ENCODE data around the gene POLR3C.

POLR3C gene

GRCh38 chr1:145868232-145868631 is 44.2 kb downstream of the POLR3C start:
- no peak overlapping the region for H3K9ac ChIP-seq
- H3K4me1 ChIP-seq (ENCODE audit: low read depth, poor library complexity, severe bottlenecking): no peaks in the 10 kb centered on the region
- no peak overlapping the region for H3K4me2 ChIP-seq
- no peaks in the 10 kb centered on the region for H3K79me2 ChIP-seq (ENCODE audit: insufficient read depth, low read depth)
- no peaks in the 10 kb centered on the region for H3K36me3 ChIP-seq (ENCODE audit: insufficient read depth)
- no peaks in the 10 kb centered on the region for H4K20me1 ChIP-seq (ENCODE audit: insufficient read depth)
- no peak overlapping the region for H3K27ac ChIP-seq
- no peak overlapping the region for H3K4me3 ChIP-seq (IDR thresholded peaks at IDR 0.05; ENCODE audit: insufficient read depth, low read depth, low read length)
- TF ChIP-seq, protein P1, sequence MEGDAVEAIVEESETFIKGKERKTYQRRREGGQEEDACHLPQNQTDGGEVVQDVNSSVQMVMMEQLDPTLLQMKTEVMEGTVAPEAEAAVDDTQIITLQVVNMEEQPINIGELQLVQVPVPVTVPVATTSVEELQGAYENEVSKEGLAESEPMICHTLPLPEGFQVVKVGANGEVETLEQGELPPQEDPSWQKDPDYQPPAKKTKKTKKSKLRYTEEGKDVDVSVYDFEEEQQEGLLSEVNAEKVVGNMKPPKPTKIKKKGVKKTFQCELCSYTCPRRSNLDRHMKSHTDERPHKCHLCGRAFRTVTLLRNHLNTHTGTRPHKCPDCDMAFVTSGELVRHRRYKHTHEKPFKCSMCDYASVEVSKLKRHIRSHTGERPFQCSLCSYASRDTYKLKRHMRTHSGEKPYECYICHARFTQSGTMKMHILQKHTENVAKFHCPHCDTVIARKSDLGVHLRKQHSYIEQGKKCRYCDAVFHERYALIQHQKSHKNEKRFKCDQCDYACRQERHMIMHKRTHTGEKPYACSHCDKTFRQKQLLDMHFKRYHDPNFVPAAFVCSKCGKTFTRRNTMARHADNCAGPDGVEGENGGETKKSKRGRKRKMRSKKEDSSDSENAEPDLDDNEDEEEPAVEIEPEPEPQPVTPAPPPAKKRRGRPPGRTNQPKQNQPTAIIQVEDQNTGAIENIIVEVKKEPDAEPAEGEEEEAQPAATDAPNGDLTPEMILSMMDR (conservative IDR thresholded peaks at IDR 0.05; ENCODE audit: low read depth, low read length): no peak
- H3K27me3 ChIP-seq (ENCODE audit: insufficient read depth, low read depth): no peaks in the 10 kb centered on the region; the same call in 1 of the 2 replicates
- no peak overlapping the region for H2AFZ ChIP-seq (ENCODE audit: low read depth)

GRCh38 chr1:145871994-145872924 is 48.3 kb downstream of the POLR3C start:
- no peaks in the 10 kb centered on the region for H3K79me2 ChIP-seq (ENCODE audit: insufficient read depth, low read depth)
- H3K27ac ChIP-seq: no peak overlapping the region
- H3K36me3 ChIP-seq (ENCODE audit: insufficient read depth): no peaks in the 10 kb centered on the region
- H3K4me1 ChIP-seq (ENCODE audit: low read depth, poor library complexity, severe bottlenecking): no peaks in the 10 kb centered on the region
- H2AFZ ChIP-seq (ENCODE audit: low read depth): no peak overlapping the region
- no peak overlapping the region for H3K4me2 ChIP-seq
- H4K20me1 ChIP-seq (ENCODE audit: insufficient read depth): no peaks in the 10 kb centered on the region
- H3K27me3 ChIP-seq (ENCODE audit: insufficient read depth, low read depth): peaks cover 9% of the 10 kb centered on the region; the same call in 1 of the 2 replicates
- TF ChIP-seq, protein P1 (conservative IDR thresholded peaks at IDR 0.05; ENCODE audit: low read depth, low read length): no peak
- no peak overlapping the region for H3K4me3 ChIP-seq (IDR thresholded peaks at IDR 0.05; ENCODE audit: insufficient read depth, low read depth, low read length)
- H3K9ac ChIP-seq: no peak overlapping the region

- H3K27me3 ChIP-seq (ENCODE audit: insufficient read depth, low read depth): peaks cover 9% of the 10 kb centered on the region; the same call in 1 of the 2 replicates
- no peaks in the 10 kb centered on the region for H3K36me3 ChIP-seq (ENCODE audit: insufficient read depth)
- H4K20me1 ChIP-seq (ENCODE audit: insufficient read depth): no peaks in the 10 kb centered on the region
- H3K9ac ChIP-seq: no peak overlapping the region
- no peak overlapping the region for H2AFZ ChIP-seq (ENCODE audit: low read depth)
- H3K4me3 ChIP-seq (IDR thresholded peaks at IDR 0.05; ENCODE audit: insufficient read depth, low read depth, low read length): no peak overlapping the region
- H3K27ac ChIP-seq: no peak overlapping the region
- H3K4me1 ChIP-seq (ENCODE audit: low read depth, poor library complexity, severe bottlenecking): no peaks in the 10 kb centered on the region
- no peak overlapping the region for H3K4me2 ChIP-seq
- TF ChIP-seq, protein P1 (conservative IDR thresholded peaks at IDR 0.05; ENCODE audit: low read depth, low read length): no peak
- H3K79me2 ChIP-seq (ENCODE audit: insufficient read depth, low read depth): no peaks in the 10 kb centered on the region
Observed at GRCh38 chr1:145874646-145875045, 50.6 kb downstream of the POLR3C start.

GRCh38 chr1:145877923-145878486 is 54.0 kb downstream of the POLR3C start:
- no peak overlapping the region for H2AFZ ChIP-seq (ENCODE audit: low read depth)
- TF ChIP-seq, protein P1 (conservative IDR thresholded peaks at IDR 0.05; ENCODE audit: low read depth, low read length): no peak
- no peak overlapping the region for H3K27ac ChIP-seq
- no peaks in the 10 kb centered on the region for H4K20me1 ChIP-seq (ENCODE audit: insufficient read depth)
- peaks cover 7% of the 10 kb centered on the region for H3K4me1 ChIP-seq (ENCODE audit: low read depth, poor library complexity, severe bottlenecking)
- no peak overlapping the region for H3K9ac ChIP-seq
- no peak overlapping the region for H3K4me3 ChIP-seq (IDR thresholded peaks at IDR 0.05; ENCODE audit: insufficient read depth, low read depth, low read length)
- no peak overlapping the region for H3K4me2 ChIP-seq
- peaks cover 9% of the 10 kb centered on the region; the same call in 1 of the 2 replicates for H3K27me3 ChIP-seq (ENCODE audit: insufficient read depth, low read depth)
- H3K36me3 ChIP-seq (ENCODE audit: insufficient read depth): no peaks in the 10 kb centered on the region
- no peaks in the 10 kb centered on the region for H3K79me2 ChIP-seq (ENCODE audit: insufficient read depth, low read depth)

Data from KMS-11 (cell line).